Neuronal stem cell (in vitro differentiated cells): ENCODE measurements around the gene SEMA6B.

Source experiments
- DNase-seq: peaks from one replicate; pipeline ENCODE4 v3.0.0-alpha.2; 2013; ENCODE audit warnings: low spot score
- H2AFZ ChIP-seq: one replicate; pipeline ENCODE4 v1.6.1; 2013; ENCODE audit warnings: mild to moderate bottlenecking, low read length, inconsistent platforms
- H2AK5ac ChIP-seq: 2 replicates; pipeline ENCODE4 v1.6.1; 2013; ENCODE audit warnings: low read depth, mild to moderate bottlenecking, inconsistent platforms, low read length, moderate library complexity, mixed read lengths
- H2BK120ac ChIP-seq: 2 replicates; pipeline ENCODE4 v1.6.1; 2013; ENCODE audit warnings: low read depth, mild to moderate bottlenecking, inconsistent platforms, low read length, moderate library complexity, mixed read lengths
- H2BK12ac ChIP-seq: one replicate; pipeline ENCODE4 v1.6.1; 2013; ENCODE audit warnings: low read length, inconsistent platforms
- H2BK15ac ChIP-seq: 2 replicates; pipeline ENCODE4 v1.6.1; 2013; ENCODE audit warnings: mild to moderate bottlenecking, low read length, inconsistent platforms, mixed read lengths
- H2BK5ac ChIP-seq: one replicate; pipeline ENCODE4 v1.6.1; 2013; ENCODE audit warnings: inconsistent platforms, mild to moderate bottlenecking, low read length, moderate library complexity
- H3K14ac ChIP-seq: one replicate; pipeline ENCODE4 v1.6.1; 2013; ENCODE audit warnings: low read length, inconsistent platforms
- H3K18ac ChIP-seq: 2 replicates; pipeline ENCODE4 v1.6.1; 2013; ENCODE audit warnings: low read length, inconsistent platforms
- H3K23ac ChIP-seq: 2 replicates; pipeline ENCODE4 v1.6.1; 2013; ENCODE audit warnings: low read depth, mild to moderate bottlenecking, mixed read lengths, low read length, inconsistent platforms; ENCODE audit not compliant: poor library complexity
- H3K27ac ChIP-seq: replicated peaks from 3 replicates; pipeline ENCODE4 v1.5.1; 2013; ENCODE audit warnings: low read length, inconsistent platforms
- H3K27me3 ChIP-seq, 3 experiments: 2 replicates each; pipeline ENCODE4 v1.6.1; 2013; ENCODE audit warnings: low read length in 3 of 3, mild to moderate bottlenecking in 2 of 3, inconsistent platforms in 1 of 3, low read depth in 1 of 3, mixed read lengths in 1 of 3, moderate library complexity in 1 of 3; ENCODE audit not compliant: control insufficient read depth in 3 of 3, insufficient read depth in 3 of 3
- H3K36me3 ChIP-seq, 2 donors: replicated peaks in 1 of 2; 2 replicates each; pipeline ENCODE4 v1.6.1; 2013; ENCODE audit warnings: low read length in 2 of 2; ENCODE audit not compliant: control insufficient read depth in 2 of 2, insufficient read depth in 2 of 2
- H3K4ac ChIP-seq: 2 replicates; pipeline ENCODE4 v1.6.1; 2013; ENCODE audit warnings: inconsistent platforms, mild to moderate bottlenecking, low read length, moderate library complexity
- H3K4me1 ChIP-seq, 2 donors: 1 replicate in 1 of 2; 2 replicates in 1 of 2; pipeline ENCODE4 v1.6.1; 2013; ENCODE audit warnings: low read length in 2 of 2, low read depth in 1 of 2; ENCODE audit not compliant: control insufficient read depth in 2 of 2, insufficient read depth in 1 of 2
- H3K4me2 ChIP-seq: one replicate; pipeline ENCODE4 v1.6.1; 2013; ENCODE audit warnings: mild to moderate bottlenecking, low read length, inconsistent platforms; ENCODE audit not compliant: insufficient read depth, poor library complexity, severe bottlenecking
- H3K4me3 ChIP-seq, 2 donors: 2 replicates each; pipeline ENCODE4 v1.5.1; 2013; ENCODE audit warnings: low read length in 2 of 2, mild to moderate bottlenecking in 2 of 2, inconsistent platforms in 1 of 2, moderate library complexity in 1 of 2
- H3K79me1 ChIP-seq: one replicate; pipeline ENCODE4 v1.6.1; 2013; ENCODE audit warnings: low read depth, mild to moderate bottlenecking, inconsistent platforms, low read length, moderate library complexity
- H3K9ac ChIP-seq: one replicate; pipeline ENCODE4 v1.6.1; 2013; ENCODE audit warnings: mild to moderate bottlenecking, low read depth, low read length, inconsistent platforms; ENCODE audit not compliant: poor library complexity
- H3K9me3 ChIP-seq, 2 donors: replicated peaks in 1 of 2; 2 replicates each; pipeline versions ENCODE3 to v1.6.1; 2013; ENCODE audit warnings: low read length in 2 of 2, mild to moderate bottlenecking in 2 of 2, inconsistent platforms in 1 of 2, low read depth in 1 of 2, mixed read lengths in 1 of 2, moderate library complexity in 1 of 2; ENCODE audit not compliant: control insufficient read depth in 2 of 2, insufficient read depth in 1 of 2
- H4K8ac ChIP-seq: one replicate; pipeline ENCODE4 v1.6.1; 2013; ENCODE audit warnings: low read depth, mild to moderate bottlenecking, inconsistent platforms, low read length, moderate library complexity
- H4K91ac ChIP-seq: one replicate; pipeline ENCODE4 v1.6.1; 2013; ENCODE audit warnings: low read length, low read depth, mild to moderate bottlenecking, inconsistent platforms; ENCODE audit not compliant: poor library complexity
- WGBS, 2 donors: extraction: QIAGEN DNeasy Blood & Tissue Kit; methylation state at CpG; one replicate each; pipeline ENCODE4 v1.1.7; 2013; ENCODE audit warnings: missing lambda C conversion rate in 2 of 2, mixed read lengths in 1 of 2; ENCODE audit not compliant: insufficient read length in 2 of 2, insufficient replicate concordance in 1 of 2; ENCODE audit errors: extremely low coverage in 2 of 2; 5-methylcytosine and 5-hydroxymethylcytosine counted together

The SEMA6B gene

DNA sequence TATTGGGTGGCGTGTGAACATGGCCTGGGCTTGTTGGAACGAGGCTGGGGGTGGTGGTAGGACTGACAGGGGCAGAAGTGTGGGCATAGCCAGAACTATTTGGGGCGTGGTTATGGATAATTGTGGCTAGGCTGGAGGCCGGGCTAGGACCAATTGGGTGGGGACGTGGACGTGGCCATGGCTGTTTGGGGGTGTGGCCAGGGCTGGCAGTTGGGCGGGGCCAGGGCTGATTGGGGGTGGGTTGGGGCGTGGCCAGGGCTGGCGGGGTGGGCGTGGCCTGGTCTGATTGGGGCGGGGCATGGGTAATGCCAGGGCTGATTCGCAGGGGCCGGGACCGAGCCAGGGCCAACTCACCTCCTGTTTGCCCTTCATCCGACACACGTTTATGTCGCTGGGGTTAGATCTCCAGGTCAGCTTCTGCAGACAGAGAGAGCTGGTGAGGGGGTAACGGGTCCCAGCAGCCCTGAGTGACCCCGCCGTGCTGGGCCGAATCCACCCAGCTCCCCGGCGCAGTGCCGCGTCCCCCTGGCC lies 2.8 kb downstream of the SEMA6B start:
- no peak for DNase-seq
- Histone ChIP-seq H3K18ac (peak overlapping the region; percentile 57), H3K27me3 (peaks cover 0 to 2% (median 0%) of the 10 kb centered on the region in 3 experiments), H3K9ac (peak overlapping the region; percentile 72), H3K36me3 (peaks cover 39 to 43% of the 10 kb centered on the region in 2 donors), H2AK5ac (peak overlapping the region; percentile 15), H4K91ac (no peak overlapping the region), H3K4ac (no peak overlapping the region), H2AFZ (no peak overlapping the region), H3K4me1 (no peaks in the 10 kb centered on the region), H3K23ac (no peak overlapping the region), H3K27ac (no peak overlapping the region), H3K4me3 (no peak overlapping the region), H3K4me2 (no peak overlapping the region), H3K79me1 (peaks cover 3% of the 10 kb centered on the region), H2BK15ac (no peak overlapping the region), H3K9me3 (no peaks in the 10 kb centered on the region), H2BK5ac (no peak overlapping the region), H2BK120ac (no peak overlapping the region), H2BK12ac (no peak overlapping the region), H4K8ac (no peak overlapping the region), H3K14ac (no peak overlapping the region)
- no CpG with 5 or more reads among the region's 25 CpGs for WGBS, 2 donors

- H3K36me3 ChIP-seq, result peaks cover 40 to 44% of the 10 kb centered on the region in 2 donors
- peak overlapping the region in 1 of 2 donors; percentile 26 for H3K4me3 ChIP-seq
- no peak overlapping the region for H2BK15ac ChIP-seq
- H2BK12ac ChIP-seq, result no peak overlapping the region
- peak overlapping the region; percentile 30 for H3K9ac ChIP-seq
- H3K4me2 ChIP-seq, result no peak overlapping the region
- WGBS, 2 donors, result no CpG with 5 or more reads among the region's 43 CpGs
- no peak overlapping the region for H4K91ac ChIP-seq
- no peak overlapping the region for H3K27ac ChIP-seq
- no peak overlapping the region for H3K14ac ChIP-seq
- no peaks in the 10 kb centered on the region for H3K4me1 ChIP-seq
- no peak overlapping the region for H2AK5ac ChIP-seq
- no peak for DNase-seq
- no peak overlapping the region for H2AFZ ChIP-seq
- no peak overlapping the region for H3K18ac ChIP-seq
- H3K27me3 ChIP-seq, result peaks cover 0 to 2% (median 0%) of the 10 kb centered on the region in 3 experiments
- H4K8ac ChIP-seq, result no peak overlapping the region
- H2BK120ac ChIP-seq, result no peak overlapping the region
- H2BK5ac ChIP-seq, result no peak overlapping the region
- H3K9me3 ChIP-seq, result no peaks in the 10 kb centered on the region
- no peak overlapping the region for H3K23ac ChIP-seq
- peaks cover 3% of the 10 kb centered on the region for H3K79me1 ChIP-seq
- H3K4ac ChIP-seq, result no peak overlapping the region
Measured at GRCh38 chr19:4555657-4556561, 3.6 kb downstream of the SEMA6B start.

DNA sequence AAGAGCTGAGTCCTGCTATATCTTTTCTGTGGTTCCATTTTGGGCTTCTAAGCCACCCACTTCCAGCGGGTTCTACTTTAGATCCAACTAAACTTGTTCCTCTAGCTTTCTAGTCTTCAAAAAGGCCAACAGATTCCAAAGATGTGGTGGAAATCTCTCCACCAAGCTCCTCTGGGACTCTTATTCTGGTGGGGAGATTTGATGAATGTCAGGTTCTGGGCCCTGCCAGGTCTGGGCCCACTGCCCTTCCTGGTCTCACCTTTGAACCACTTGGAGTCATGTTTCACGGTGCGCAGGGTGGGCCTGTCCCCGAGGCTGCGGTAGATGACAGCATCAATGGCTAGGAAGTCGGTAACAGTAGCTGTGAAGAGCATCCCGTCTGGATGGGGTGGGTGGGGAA lies 4.8 kb downstream of the SEMA6B start:
- Histone ChIP-seq H2BK120ac (no peak overlapping the region), H3K4me3 (no peak overlapping the region), H3K14ac (no peak overlapping the region), H3K9ac (peak overlapping the region; percentile 7), H2BK15ac (no peak overlapping the region), H3K18ac (no peak overlapping the region), H3K79me1 (peaks cover 2% of the 10 kb centered on the region), H3K36me3 (peaks cover 47 to 53% of the 10 kb centered on the region in 2 donors), H3K27ac (no peak overlapping the region), H2BK12ac (no peak overlapping the region), H3K4me1 (no peaks in the 10 kb centered on the region), H3K27me3 (peaks cover 0 to 2% (median 0%) of the 10 kb centered on the region in 3 experiments), H4K91ac (no peak overlapping the region), H3K23ac (no peak overlapping the region), H3K9me3 (no peaks in the 10 kb centered on the region), H4K8ac (no peak overlapping the region), H2AFZ (no peak overlapping the region), H3K4me2 (no peak overlapping the region), H2AK5ac (no peak overlapping the region), H2BK5ac (no peak overlapping the region), H3K4ac (no peak overlapping the region)
- DNase-seq, result no peak
- WGBS, 2 donors, result no CpG with 5 or more reads among the region's 7 CpGs

DNA sequence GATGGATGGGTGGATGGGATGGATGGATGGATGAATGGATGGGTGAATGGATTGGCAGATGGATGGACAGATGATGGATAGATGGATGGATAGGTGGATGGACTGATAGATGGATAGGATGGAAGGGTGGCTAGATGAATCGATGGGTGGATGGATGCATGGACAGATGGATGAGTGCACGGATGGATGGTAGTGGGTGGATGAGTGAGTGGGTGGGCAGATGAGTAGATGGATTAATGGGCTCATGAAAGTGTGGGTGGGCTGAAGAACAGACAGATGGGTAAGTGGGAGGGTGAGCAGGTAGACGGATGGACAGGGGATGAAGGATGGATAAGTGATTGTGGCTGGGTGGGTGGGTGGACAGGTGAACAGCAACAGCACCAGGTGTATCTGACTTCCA lies 5.7 kb downstream of the SEMA6B start:
- Histone ChIP-seq H3K4ac (no peak overlapping the region), H3K36me3 (peaks cover 47 to 53% of the 10 kb centered on the region in 2 donors), H3K9ac (peak overlapping the region; percentile 17), H3K18ac (no peak overlapping the region), H3K27me3 (no peaks in the 10 kb centered on the region), H3K4me3 (no peak overlapping the region), H4K91ac (no peak overlapping the region), H3K27ac (no peak overlapping the region), H3K4me2 (no peak overlapping the region), H2BK12ac (no peak overlapping the region), H2BK120ac (no peak overlapping the region), H3K4me1 (no peaks in the 10 kb centered on the region), H3K23ac (no peak overlapping the region), H3K14ac (no peak overlapping the region), H2BK5ac (no peak overlapping the region), H2BK15ac (no peak overlapping the region), H3K79me1 (no peaks in the 10 kb centered on the region), H2AFZ (no peak overlapping the region), H3K9me3 (no peaks in the 10 kb centered on the region), H4K8ac (no peak overlapping the region), H2AK5ac (no peak overlapping the region)
- no peak for DNase-seq
- WGBS, 2 donors, result no CpG with 5 or more reads among the region's 3 CpGs
